TTC549 (cell line): Measurements from ENCODE around the gene COX7A2.

Experiments used
- FAIRE-seq: peaks from 2 replicates; lab custom pipeline; 2012; peaks lifted over from hg19 to GRCh38; lab: Jason Lieb, UNC

Gene COX7A2

DNA sequence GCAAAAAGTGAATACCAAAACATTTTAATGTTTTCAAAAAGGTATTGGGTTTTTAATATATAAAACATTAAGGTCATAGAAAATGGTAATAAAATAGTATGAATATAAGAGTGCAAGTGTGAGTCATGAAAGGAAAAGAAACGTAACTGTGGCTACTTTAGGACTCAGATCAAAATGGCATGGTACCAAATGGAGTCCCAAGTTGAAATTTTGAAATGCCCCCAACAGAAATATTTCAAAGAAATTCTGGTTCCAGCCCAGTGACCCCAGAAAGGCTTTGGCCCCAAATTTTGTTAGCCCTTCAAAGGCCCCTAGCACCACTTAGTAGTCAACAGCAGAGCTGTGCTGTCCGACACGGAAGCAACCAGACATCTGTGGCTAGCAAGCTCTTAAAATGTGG, 43.7 kb downstream of the COX7A2 start:
- no peak for FAIRE-seq

DNA sequence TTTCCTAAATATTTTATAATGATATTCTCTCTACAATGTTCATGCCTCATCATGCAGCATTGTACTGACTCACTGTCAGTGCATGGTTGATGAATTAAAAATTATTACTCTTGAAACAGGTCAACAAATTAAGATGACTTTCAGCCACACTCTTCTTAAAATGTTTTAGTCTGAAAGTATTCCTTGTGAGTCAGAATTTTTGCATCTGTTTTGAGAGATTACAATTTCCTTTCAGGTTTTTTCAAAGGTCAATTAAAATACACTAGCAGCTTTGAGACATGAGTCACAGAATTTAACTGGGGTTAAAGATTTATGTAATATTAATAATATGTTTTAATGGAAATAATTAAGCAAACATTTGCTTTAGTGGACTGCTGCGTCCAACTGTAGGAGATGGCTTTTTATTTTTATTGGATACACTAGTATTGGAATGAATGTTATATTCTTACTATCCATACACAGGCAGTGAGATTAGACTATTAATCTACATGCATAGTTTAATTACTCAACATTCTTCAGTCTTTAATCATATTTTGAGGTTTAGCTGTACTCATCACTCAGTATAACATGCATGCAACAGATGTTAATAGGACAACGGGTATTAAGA, 47.4 kb downstream of the COX7A2 start:
- no peak for FAIRE-seq

GRCh38 chr6:75188221-75188925, 55.2 kb downstream of the COX7A2 start:
- FAIRE-seq = no peak
